GM12801 (cell line): Measurements from ENCODE around the gene DNASE1L1.

Source experiments
- TF ChIP-seq, protein P1 (sequence below): IDR thresholded peaks from one replicate; pipeline ENCODE4 v1.5.1; 2011; ENCODE audit warnings: control low read depth; ENCODE audit not compliant: insufficient read length; ENCODE audit errors: extremely low read depth

DNASE1L1 gene

DNA sequence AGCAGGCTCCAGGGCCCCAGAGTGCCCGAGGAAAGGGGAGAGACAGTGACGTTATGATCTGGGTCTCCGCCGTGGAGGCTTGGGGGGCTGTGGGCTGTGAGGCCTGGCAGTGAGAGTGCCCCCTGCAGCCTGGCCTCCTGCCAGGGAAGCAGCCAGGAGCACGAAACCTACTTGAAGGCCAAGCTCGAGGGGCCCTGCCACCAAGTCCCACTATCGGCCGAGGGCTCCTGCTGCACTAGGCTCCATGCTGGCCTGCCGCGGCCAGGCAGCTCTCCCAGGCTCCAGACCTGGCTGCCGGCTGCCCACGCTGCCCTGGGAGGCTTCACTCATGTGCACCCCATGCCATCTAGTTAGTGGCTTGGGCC, 53.3 kb downstream of the DNASE1L1 start:
- TF ChIP-seq, protein P1, sequence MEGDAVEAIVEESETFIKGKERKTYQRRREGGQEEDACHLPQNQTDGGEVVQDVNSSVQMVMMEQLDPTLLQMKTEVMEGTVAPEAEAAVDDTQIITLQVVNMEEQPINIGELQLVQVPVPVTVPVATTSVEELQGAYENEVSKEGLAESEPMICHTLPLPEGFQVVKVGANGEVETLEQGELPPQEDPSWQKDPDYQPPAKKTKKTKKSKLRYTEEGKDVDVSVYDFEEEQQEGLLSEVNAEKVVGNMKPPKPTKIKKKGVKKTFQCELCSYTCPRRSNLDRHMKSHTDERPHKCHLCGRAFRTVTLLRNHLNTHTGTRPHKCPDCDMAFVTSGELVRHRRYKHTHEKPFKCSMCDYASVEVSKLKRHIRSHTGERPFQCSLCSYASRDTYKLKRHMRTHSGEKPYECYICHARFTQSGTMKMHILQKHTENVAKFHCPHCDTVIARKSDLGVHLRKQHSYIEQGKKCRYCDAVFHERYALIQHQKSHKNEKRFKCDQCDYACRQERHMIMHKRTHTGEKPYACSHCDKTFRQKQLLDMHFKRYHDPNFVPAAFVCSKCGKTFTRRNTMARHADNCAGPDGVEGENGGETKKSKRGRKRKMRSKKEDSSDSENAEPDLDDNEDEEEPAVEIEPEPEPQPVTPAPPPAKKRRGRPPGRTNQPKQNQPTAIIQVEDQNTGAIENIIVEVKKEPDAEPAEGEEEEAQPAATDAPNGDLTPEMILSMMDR: no peak

DNA sequence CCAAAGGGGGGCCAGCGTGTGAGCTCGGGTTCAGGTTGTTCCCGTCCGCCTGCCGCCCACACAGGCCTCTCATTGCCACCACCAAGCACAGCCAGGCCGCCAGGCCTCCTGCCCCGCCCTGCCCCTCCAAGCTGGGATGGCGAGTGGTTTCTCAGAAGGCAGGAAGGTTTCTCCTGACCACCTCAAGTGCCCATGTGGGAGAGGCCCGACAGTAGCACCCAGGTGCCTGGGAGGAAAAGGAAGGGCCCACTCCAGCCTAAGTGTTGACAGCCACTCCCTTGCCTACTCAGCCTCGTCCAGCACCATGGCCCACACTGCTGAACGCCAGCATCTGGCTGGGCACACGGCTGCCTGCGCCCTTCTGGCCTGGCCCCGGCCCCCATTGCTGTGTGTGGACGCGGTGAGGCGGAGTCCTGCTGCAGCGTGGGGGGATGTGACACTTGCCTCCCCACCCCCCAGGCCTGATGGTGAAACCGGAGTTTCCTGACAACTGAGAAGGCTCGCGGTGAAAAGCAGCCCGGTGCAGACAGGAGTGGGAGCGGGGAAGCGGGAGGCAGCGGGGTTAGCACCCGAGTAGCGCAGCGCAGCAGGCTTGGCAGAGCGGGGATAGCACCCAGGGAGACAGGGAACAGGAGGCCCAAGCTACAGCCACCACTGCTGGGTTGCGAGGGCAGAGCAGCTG, 53.8 kb downstream of the DNASE1L1 start:
- TF ChIP-seq, protein P1: no peak

- TF ChIP-seq, protein P1: no peak
Measured at GRCh38 chrX:154354516-154354915, 54.5 kb downstream of the DNASE1L1 start.

- TF ChIP-seq, protein P1: no peak
Measured at GRCh38 chrX:154354013-154354412, 55.0 kb downstream of the DNASE1L1 start.

DNA sequence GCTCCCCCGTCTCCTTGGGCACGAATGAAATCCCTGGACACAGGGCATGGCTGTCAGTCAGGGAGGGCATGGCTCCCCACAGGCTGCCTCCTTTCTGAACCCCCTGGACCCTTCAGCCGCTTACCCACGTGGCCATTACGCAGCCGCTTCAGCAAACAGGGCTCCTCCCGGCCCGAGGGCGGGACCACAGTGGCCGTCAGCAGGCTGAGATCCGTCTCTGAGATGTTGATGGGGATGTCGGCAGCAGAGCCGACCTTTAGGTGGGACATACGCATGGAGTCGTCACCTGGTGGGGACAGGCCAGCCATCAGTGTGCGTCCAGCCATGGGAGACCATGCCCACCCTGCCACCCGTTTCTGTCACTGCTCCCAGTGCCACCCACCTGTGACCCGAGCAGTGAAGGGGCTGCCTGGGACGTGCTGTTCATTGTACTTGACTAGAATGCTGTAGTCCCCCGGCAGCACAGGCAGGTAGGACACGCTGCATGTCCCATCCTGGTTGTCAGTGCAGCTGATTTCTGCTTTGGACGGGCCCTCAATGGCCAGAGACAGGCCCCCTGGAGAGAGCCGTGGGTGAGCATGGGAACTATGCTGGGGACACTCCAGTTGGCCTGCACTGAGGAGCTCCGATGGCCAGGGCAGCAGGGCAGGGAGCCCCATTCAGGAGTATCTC, 55.7 kb downstream of the DNASE1L1 start:
- TF ChIP-seq, protein P1: no peak

DNA sequence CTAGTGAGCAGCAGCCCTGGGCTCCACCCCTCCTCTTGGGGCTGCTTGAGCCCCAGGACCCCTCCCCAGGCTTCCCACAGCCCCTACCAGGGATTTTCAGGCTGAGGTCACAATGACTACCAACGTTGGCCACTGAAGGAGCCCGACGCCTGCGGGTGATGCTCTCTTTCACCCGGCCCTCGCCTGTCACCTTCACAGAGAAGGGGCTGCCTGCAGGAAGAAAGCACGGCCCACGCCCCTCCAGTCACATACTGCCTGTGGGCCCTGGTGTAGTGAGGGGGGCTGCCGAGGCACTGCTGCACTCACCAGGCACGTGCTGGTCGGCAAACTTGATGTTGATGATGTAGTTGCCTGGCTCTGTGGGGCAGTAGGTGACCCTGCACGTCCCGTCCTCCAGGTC, 56.6 kb downstream of the DNASE1L1 start:
- TF ChIP-seq, protein P1: no peak

GRCh38 chrX:154352012-154352401, 57.0 kb downstream of the DNASE1L1 start:
- TF ChIP-seq, protein P1: no peak
